GM18951 (cell line): ENCODE data around the gene PSMD1.

Source experiments
- POLR2A ChIP-seq: IDR thresholded peaks from 4 replicates; pipeline ENCODE4 v1.6.1; 2011; ENCODE audit warnings: mild to moderate bottlenecking; ENCODE audit not compliant: insufficient read length, insufficient read depth; ENCODE audit errors: extremely low read depth
- in situ Hi-C: fragments of 300-500 bp; cut with MboI; formaldehyde crosslinking; loops from one replicate; pipeline ENCODE4 v1.12.0; 2022; ENCODE audit warnings: low sequenced_read_pairs, mixed read lengths, inconsistent platforms; ENCODE audit not compliant: unreplicated experiment

The PSMD1 gene

GRCh38 chr2:231204146-231204545 lies 147.5 kb downstream of the PSMD1 start:
- TF ChIP-seq POLR2A: no peak
- in situ Hi-C loops: no loop called here

GRCh38 chr2:231204581-231204980 lies 147.9 kb downstream of the PSMD1 start:
- no peak for TF ChIP-seq POLR2A
- in situ Hi-C loops: no loop called here

GRCh38 chr2:231207734-231208133 lies 151.1 kb downstream of the PSMD1 start:
- TF ChIP-seq POLR2A: no peak
- in situ Hi-C loops: no loop called here

DNA sequence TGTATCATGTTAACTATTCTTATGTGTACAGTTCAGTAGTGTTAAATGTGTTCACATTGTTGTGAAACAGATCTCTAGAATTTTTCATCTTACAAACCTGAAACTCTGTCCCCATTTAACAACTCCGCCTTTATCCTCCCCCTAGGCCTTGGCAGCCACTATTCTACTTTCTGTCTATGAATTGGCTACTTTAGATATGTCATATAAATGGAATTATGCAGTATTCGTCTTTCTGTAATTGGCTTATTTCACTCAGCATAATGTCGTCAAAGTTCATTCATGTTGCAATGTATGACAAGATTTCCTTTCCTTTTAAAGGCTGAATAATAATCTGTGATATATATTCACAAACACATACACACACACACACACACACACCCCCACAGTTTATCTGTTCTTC lies 154.1 kb downstream of the PSMD1 start:
- in situ Hi-C loops: no loop called here
- no peak for TF ChIP-seq POLR2A

GRCh38 chr2:231211486-231211885 lies 154.8 kb downstream of the PSMD1 start:
- TF ChIP-seq POLR2A: no peak
- in situ Hi-C loops: no loop called here

GRCh38 chr2:231212329-231212845 lies 155.7 kb downstream of the PSMD1 start:
- TF ChIP-seq POLR2A: no peak
- in situ Hi-C loops: no loop called here

GRCh38 chr2:231213931-231214642 lies 157.4 kb downstream of the PSMD1 start:
- TF ChIP-seq POLR2A: no peak
- in situ Hi-C loops: no loop called here

DNA sequence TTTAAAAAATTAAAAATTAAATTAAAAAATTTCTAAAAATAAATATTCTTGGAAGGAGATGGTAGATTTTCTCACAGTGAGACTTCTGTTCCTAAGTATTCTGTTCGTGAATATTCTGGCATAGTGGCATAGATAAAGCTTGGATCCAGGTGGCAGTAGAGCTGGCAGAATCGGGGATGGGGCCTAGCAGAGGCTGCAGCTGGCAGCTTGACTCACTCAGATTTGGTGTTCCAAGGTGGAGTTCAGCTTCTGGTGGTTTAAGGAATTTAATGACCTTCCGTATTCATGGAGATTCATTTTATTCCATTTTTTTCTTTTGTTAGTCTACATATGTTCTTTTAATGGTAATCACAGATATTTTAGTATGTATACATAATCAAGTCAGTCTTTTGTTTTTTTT lies 161.7 kb downstream of the PSMD1 start:
- in situ Hi-C loops: no loop called here

GRCh38 chr2:231219289-231219688 lies 162.6 kb downstream of the PSMD1 start:
- no peak for TF ChIP-seq POLR2A
- in situ Hi-C loops: no loop called here

More for the DNA sequence above, 161.7 kb downstream of the PSMD1 start:
- TF ChIP-seq POLR2A: no peak

DNA sequence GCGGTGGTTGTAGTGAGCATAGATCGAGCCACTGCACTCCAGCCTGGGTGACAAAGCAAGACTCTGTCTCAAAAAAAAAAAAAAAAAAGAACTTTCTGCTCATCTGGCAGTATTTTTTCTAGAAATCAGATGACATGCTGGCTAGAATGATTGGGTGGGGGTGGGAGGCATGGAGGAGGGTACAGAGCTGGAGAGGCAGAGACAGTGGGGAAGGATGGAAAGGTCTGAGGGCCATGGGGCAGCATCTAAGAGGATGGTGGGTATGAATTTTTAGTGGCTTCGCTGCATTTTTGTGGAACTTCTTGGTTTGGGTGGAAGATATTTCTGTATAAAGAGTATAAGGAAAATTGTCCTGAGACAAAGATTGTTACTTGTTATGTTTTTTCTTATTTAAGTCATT lies 165.1 kb downstream of the PSMD1 start:
- in situ Hi-C loops: loop anchor here (10.0 kb wide), 1 partner anchor 183 kb away; no protein-coding TSS in a partner anchor

More for the DNA sequence above, 165.1 kb downstream of the PSMD1 start:
- no peak for TF ChIP-seq POLR2A
